NK-92 treated with Interleukin-12 subunit alpha and Interleukin-12 subunit beta, amount 100 ng/mL, for 24 hours (cell line): ENCODE results near the gene PPARA.
A peak's percentile ranks its signal among the peaks of the same experiment; 100 is the strongest.

ENCODE experiments used
- DNase-seq: peaks from one replicate; lab custom pipeline; 2025; lab: John Stamatoyannopoulos, UW

The PPARA gene

DNA sequence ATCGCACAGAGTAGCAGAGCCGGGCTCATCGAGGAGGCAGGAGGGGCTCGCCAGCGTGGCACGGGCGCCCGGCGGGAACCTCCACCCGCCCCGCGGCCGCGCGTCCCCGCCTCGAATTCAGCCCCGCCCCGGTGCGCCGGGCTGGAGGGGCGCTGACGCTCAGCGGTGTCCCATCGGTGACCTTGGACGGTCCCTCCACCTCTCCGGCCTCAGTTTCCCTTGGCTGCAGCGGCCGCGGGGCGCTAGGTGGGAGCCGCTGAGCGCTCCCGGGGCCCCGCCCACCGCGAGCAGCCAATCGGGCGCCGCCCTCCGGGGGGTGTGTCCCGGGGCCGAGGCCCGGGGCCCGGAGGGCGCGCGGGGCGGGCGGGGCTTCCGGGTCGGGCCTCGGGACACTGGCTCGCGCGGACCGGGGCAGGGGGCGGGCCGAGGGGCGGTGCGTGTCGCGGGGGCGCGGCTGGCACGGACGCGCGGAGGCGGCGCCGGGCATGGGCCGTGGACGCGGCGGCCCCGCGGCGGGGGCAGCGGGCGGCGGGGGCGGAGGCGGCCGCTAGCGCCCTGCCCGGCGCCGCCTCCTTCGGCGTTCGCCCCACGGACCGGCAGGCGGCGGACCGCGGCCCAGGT, at the start of gene PPARA:
PPARA (plus strand) TSS at position 493 of the 621 bp plus-strand sequence. CDS start 47,858 bp downstream, outside the sequence.
- peak; percentile 53 for DNase-seq

DNA sequence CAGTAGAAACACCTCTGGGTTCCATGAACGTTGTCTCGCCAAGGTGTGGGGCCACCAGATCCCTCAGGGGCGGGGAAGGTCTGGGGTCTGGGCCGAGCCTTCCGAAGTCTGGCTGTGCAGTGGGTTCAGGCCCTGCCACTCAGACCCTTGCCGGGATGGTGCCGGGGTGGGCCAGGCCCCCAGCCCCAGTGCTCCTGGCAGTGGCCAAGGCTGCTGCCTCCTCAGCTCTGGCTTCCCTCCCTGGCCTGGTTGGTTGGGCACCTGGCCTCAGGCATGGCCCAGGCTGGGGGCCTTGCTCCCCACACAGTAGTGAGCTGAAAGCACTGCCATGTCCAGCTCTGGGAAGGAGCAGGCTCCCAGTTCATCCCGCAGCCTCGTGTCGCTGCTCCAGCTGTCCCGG, 48.2 kb upstream of the PPARA start:
- DNase-seq, result no peak

DNA sequence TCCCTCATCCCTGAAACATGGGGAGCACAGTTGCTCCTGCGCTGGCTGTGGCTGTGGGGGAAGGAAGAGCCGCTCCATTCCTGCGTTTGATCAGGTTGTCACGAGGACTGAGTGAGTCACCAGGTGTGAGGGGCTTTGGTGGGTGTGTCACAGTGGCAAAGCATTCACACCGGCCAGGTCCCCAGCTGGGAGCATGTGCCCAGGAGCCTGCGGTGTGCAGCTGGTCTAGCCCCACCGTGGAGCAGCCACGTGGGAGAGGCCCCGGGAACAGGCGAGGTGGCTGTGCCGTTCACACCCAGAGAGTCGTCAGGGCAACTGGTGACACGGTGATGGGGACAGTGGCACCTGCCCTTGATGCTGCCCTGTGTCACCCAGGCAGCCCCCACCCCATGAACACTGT, 47.6 kb upstream of the PPARA start:
- no peak for DNase-seq

DNA sequence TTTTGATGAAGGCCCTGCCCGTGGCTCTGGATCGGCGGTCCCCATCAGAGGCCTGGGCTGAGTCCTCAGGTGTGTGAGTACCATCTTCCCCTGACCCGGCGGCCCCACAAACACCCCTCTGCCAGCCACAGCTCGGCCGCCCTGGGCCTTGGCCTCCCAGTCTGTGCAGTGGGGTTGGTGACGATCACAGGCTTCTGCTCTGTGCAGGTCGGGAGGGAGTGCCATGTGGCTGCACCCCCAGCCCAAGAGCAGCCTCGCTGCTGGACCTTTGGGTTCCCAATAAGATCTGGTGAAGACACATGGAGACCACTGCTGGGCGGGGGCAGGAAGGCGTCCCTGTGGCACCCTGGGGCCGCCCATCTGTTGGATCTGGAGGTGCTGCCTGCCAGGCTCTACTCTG, 47.1 kb upstream of the PPARA start:
- DNase-seq, result no peak

DNA sequence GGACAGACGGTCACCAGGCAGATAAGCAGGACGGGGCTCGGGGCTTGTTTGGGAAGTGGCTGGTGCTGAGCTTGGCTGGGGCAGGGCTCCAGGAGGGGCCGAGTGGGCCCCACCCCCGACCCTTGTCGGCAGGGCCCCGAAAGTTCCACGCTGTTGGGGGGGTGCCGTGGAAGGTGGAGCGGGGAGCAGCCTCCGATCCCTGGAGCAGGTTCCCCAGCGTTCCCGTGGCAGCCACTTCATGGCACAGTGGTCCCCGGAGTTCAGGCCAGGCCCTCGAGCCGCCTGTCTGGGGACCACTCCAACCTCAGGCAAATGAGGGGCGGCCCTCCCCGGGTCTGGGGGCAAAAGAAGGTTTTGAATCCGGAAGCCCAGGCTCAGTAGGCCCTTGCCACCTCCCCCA, 46.7 kb upstream of the PPARA start:
- DNase-seq, result no peak

DNA sequence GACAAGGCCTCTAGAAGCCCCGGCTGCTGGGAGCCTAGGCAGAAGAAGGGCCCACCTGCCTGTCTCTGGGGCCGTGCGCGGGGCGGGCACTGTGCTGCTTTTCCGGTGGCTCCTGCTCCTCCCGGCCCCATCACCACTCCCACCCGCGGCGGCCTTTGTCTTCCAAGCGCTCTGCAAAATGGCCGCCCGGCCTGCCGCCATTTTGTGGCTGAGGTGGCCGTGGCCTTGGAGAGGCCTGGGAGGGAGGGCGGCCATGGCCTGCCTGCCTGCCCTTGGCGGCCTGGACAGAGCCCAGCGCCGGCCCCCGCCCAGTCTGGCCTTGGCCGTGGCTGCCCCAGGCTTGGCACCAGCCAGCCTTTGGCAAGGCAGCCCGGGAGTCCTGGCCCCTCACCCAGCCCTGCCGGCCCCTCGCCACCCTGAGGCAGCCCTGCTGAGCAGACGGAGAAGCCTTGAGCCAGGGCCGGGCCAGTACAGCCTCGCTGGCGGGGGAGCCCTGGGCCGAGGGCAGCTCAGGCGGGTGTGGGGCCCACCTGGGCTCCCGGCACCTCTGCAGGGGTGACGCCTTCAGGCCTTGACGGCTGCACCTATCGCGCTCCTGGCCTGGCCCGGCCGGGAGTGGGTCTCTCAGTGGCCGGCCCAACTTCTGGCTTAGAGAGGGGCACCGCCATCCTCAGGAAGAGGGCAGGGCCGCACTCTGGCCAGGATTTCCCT, 46.0 kb upstream of the PPARA start:
- DNase-seq, result no peak

DNA sequence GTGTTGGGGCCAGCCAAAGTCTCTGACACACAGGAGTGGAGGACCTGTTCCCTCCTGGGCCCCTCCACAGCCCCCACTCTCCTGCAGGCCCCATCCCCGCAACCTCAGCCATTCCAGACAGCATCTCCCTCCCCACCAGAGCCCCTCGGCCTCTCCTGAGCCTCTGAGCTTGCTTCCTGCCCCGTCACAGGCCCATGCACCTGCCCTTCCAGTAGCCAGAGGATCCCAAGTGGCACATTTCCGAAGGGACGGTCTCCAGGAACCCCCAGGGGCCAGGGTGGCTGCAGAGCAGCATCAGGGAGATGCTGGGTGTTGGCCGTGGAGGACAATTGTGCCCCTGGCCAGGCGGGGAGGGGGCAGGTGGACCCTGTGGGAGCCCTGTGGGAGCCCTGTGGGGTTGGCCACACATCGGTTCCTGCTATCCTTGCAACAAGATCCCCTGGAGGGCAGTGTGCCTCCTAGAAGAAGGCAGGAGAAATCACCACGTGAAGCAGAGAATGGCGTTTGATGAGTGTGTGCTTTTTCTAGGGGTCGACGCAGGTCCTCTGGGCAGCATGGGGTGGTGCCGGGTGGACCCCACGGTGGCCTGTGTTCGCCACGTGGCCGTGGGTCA, 45.3 kb upstream of the PPARA start:
- DNase-seq, result no peak

DNA sequence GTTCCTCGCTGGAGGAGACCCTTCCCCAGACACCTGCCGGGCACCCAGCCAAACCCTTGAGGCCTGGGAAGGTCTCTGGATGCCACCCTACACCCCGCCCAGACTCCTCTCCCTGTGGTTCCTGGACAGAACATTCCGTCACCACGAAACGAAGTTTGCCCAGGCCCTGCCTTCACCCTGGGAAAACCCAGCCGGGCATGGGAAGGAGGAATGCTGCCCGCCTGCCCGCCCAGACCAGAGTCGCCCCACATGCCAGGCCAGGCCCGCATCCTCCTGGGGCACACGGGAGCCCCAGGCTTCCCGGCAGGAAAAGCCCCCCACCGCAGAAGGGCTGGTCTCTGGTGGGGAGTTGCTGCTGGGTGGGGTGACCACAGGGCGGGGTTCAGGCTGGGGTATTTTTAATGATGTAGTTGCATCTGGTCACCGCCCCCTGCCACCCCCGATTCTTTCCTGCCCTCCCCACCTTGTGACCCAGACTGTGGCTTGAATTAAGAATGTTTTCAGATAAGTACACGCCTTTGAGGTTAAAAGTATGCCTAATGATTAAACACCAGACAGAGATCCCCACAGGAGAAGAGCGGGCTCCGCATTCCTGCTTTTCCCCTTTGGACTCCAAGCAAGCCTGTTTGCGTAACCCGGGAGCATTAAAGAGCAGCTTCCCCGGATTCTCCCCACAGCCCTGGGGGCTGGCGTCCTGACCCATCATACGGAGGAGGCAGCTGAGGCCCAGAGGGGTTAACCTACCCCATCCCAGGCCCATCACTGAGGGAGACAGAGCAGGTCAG, 44.6 kb upstream of the PPARA start:
- DNase-seq, result no peak

DNA sequence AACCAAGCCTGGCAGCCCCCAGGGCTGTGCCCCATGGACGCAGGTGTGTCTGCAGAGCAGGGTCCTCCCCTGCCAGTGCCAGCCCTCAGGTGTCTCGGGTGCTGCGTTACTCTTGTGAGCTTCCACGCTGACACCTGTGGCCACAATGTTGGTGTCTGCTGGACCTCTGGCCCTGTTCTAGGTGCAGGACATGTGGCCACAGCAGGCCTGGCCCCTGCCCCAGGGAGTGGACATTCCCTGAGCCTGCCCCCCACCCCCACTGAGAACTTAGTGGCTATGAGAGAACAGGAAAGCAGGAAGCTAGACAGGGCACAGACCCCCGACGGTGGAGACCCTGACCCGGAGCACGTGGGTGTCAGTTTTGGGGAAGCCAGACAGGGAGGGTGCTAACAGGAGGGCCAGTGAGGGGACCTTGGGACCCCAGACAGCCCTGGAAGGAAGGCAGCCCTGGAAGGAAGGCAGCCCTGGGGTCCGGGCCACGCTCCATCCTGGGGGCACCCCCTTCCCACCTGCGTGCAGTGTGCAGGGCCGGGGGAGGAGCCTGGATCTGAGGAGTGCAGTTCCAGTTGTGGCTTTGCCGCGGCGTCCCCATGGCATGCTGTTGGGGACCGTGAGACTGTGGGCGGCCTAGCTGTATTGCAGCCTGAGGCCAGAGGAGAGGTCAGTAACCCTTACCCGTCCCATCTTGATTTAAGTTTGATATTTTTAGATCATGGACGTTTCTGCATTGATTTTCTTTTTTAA, 43.9 kb upstream of the PPARA start:
- no peak for DNase-seq

DNA sequence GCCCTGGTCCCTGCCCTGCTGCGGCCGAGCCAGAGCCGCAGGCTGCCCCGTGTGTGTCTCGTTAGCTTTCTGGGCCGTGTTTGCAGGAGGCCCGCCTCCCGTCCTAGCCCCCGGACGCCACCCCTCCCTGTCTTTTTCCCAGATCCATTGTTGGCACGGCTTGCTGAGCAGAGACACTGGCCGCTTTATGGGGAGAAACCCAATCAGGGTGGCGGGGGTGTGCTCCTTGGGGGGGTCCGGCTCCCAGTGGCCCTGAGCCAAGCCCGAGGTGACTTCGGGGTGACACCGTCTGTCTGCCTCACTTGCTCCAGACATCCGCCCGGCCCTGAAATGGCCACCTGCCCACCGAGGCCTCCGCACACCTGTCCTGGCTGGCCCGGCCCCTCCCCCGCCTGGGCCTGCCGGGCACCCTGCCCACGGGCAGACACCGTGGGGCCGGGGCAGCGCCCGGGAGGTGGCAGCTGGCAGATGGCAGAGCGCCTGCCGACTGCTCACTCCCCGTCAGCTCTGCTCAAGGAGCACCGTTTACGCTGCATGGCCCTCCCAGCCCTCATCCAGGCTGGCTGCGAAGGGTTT, 43.1 kb upstream of the PPARA start:
- no peak for DNase-seq

DNA sequence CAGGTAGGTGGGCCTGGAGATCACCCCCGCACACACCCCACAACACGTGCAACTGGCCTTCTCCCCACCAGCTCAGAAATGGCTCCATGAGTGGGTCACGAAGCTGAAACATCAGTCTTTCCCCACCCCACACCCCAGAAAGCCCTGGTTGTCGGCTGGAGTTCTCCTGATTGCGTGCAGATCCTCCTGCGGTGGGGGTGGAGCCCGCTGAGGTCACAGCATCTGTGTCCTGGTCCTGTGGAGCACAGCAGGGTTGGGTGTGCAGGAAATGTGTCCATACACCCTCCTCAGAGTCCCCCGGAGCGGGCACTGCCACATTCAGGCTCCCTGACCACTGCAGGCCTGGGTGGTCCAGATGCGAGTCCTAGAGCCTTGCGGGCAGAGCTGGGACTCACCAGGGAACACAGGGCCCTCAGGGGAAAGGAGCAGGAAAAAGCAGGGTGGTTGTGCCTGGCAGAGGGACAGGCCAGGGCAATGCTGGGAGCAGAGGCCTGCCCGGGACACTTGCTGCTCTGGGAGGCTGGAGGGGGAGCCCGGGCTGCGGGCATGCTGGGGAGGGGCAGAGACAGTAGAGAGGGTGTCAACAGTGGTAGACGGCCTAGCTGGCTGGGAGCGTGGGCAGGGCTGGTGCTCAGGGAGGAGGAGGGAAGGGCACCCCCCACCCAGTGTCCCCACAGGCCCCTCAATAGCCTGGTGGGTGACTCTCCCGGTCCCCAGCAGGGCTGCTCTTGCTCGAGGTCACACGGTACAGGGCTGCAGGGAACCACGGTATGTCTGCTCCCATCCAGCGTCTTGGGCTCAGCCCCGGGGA, 42.4 kb upstream of the PPARA start:
- DNase-seq, result no peak

DNA sequence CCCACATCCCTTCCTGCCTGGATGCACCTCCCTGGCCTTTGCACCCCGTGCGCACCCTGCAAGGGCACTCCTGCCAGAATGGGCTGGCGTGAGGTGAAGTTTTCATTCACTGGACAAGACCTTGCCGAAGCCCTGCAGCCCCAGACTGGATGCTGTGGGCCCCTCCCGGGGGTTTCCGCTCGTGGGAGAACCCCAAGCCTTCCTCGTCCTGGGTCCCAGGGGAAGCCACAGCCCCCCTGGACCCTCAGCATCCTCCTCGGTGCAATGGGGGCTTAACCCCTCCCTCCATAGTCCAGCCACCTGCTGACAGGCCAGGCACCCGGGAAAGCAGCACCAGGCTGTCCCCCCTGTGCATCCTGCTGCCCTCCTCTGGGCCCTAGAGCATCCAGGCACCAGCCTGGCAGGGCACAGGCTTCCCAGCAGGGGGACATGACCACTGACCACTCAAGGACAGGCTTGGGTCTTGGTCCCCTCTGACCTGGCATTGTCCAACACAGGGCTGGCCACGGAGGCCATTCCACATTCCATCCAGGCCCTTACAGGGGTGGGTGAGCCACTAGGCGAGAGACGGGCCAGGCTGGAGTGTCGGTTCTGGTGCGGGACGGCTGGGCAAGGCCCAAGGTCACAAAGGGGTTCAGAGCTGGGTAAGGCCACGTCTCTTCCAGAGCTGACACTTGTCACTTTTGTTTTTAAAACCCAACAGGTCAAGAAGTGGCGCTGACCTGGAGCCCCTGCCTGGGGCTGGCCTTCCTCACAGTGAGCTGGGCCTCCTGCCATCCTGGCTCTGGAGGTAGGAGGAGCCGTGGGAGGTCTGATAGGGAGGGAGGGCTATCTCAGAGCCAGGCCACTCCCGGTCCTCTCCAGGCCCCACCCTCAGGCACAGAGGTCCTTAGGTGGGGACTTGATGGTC, 41.5 kb upstream of the PPARA start:
- no peak for DNase-seq

DNA sequence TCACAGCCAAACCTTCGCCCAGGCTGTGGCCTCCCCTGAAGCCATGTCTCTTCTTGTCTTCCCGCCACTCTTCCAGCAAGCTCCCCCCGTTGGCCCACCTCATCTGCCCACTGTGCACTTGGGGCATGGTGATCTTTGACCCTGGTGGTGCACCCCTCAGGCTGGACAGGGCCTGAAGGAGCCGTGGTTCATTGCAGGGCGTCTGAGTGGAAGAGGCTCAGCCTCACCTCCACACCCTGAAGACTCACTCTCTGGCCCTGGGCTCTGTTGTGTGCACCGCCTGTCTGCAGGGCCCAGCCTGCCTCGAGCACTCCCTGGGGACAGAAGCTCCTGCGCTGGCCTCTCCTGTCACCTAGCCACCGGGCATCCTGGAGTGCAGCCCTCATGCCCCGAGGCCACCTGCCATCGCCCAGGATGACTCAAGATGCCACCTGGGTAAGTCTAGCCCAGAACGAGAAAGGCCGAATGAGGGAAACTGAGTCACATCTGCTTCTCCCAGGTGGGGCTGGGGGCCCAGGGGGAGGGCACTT, 40.8 kb upstream of the PPARA start:
- DNase-seq, result no peak

DNA sequence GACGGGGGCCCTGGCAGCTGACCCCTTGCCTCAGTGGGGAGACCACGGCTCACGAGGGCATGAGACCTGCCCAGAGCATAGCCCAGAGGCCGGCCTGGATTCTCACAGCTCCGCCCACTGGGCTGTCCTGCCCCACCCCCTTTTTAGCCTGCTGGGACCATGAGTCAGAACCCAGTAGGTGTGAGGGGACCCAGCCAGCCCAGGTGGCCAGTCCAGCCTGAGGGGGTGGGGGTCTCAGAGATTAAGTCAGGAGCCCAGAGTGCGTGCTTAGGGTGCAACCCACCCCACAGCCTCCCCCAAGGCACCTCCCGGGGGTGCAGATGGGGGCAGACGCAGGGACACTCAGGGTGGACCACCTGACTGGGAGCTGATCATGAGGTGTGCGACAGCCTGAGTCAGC, 40.1 kb upstream of the PPARA start:
- no peak for DNase-seq

DNA sequence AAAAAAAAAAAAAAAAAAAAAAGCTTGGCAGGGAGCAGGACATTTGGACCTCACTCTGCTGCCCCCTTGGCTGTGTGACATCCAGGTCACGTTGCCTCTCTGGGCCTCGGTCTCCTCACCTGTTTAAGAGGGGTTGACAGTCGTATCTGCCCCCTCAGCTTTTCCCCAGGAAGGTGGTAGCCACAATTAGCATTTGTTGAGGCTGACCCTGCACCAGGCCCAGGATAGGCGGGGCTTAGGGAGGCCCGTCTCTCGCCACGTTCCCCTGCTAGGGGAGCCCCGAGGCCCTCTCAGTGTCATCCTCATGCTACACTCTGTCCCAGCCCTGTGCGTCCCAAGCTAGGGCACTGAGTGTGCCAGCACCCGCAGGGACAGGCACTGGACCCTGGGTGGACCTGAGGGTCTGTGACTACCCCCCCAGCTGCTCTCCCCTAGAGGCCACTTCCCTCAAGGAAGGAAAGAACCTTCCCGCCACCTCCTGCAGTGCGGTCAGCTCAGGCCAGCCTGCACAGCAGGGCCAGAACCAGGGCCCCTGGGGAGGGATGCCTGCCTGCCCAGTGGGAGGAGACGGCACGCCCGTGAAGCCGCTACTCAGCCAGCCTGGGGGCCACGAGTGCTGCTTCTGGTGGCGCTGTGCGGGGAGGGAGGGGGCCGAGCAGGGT, 38.5 kb upstream of the PPARA start:
- DNase-seq, result no peak

DNA sequence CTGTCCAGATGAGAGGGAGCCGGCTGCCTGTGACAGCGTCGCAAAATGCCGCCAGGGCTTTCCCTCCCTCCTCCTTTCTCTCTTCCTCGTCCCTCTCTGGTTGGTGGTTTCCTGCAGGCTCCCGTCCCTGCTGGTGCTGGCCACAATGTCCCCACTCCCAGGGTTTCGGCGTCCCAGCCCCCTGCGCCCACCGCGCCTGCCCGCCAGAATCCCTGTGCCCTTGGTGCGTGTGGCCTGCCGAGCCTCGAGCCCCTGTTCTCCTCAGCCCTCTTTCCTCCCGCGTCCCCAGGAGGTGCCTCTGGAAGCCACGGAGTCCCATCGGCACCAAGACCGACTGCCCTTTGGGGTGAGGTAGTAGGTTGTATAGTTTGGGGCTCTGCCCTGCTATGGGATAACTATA, 37.9 kb upstream of the PPARA start:
- DNase-seq, result no peak

DNA sequence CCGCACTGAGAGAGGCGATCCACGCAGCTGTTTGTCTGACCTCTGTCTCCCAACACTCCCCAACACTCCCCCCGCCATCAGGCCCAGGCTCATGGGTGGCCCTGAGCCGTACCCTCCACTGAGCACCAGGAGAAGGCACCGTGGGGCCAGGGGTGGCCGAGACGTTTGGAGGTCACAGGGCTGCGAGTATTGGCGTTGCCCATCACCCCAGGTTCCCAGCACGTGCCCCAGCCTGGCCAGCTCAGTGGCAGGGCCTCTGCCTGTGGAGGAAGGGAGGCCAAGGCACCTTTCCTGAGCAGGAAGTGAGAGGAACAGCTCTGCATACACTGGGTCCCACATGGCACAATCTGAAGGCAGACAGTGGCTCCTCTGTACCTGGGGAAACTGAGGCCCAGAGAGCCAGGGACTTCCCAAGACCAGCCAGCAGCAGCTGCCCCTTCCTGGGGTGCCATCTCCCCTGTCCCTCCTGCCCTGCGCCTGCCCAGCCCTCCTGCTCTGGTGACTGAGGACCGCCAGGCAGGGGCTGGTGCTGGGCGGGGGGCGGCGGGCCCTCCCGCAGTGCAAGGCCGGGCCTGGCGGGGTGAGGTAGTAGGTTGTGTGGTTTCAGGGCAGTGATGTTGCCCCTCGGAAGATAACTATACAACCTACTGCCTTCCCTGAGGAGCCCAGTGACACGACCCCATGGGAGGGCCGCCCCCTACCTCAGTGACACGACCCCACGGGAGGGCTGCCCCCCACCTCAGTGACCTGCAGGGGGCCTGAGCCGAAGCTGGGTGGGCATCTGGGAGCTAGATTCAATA, 37.0 kb upstream of the PPARA start:
- no peak for DNase-seq

DNA sequence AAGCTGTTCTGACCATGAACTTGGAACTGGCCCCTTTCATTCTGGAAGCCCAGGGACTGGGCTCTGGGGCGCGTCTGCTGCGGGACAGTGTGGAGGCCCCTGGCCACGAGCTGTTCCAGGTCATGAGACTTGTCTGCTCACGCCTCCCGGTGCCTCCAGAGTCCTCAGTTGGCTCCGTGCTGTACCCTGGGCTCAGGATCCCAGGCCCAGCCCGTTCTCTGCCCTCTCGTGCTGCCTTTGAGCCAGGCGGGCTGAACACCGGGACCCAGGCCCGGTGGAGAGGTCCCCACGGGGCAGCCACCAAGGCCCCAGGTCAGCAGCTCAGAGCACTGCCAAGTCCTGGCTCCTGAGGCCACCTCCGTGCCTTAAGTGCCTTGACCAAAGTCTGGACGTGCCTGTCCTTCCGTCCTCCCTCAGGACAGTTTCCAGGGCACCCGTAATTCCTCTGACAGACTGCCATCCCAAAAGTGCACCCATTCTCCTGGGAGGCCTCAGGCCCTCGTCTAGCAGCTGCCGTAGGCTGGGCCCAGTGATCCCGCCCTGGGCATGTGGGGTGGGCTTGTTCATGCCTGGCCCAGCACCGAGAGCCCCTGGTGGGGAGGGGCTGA, 36.3 kb upstream of the PPARA start:
- no peak for DNase-seq
